NK-92 (cell line): ENCODE measurements around the gene AFM.

Experiments
- DNase-seq: peaks from one replicate; lab custom pipeline; 2025; ENCODE audit not compliant: unreplicated experiment; lab: John Stamatoyannopoulos, UW

AFM gene

GRCh38 chr4:73481358-73481757 is at the start of gene AFM:
Gene AFM, plus strand, starts transcription at chr4:73481745. Its CDS starts 31 bp downstream, at chr4:73481776.
- DNase-seq, result no peak

DNA sequence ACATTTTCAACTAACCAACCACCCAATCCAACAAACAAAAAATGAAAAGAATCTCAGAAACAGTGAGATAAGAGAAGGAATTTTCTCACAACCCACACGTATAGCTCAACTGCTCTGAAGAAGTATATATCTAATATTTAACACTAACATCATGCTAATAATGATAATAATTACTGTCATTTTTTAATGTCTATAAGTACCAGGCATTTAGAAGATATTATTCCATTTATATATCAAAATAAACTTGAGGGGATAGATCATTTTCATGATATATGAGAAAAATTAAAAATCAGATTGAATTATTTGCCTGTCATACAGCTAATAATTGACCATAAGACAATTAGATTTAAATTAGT is 49.8 kb upstream of the AFM start:
- no peak for DNase-seq

- no peak for DNase-seq
These were observed 49.2 kb upstream of the AFM start for GRCh38 chr4:73432169-73433000.

DNA sequence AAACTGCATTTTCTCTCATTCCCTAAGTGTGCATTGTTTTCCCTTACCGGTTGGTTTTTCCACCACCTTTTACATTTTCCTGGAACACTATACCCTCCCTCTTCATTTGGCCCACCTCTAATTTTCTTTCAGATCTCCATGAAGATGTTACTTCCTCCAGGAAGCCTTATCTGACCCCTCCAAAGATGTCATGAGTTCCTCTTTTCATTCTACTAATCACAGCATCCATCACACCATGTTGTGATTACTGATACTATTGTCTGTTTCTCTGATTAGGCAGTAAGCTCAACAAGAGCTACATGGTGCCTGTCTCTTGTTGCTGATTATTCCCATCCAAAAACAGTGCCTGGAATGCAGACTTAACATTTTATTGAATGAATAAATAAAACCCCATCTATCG is 48.4 kb upstream of the AFM start:
- DNase-seq, result no peak

- no peak for DNase-seq
These were observed 47.2 kb upstream of the AFM start for GRCh38 chr4:73434311-73434710.

DNA sequence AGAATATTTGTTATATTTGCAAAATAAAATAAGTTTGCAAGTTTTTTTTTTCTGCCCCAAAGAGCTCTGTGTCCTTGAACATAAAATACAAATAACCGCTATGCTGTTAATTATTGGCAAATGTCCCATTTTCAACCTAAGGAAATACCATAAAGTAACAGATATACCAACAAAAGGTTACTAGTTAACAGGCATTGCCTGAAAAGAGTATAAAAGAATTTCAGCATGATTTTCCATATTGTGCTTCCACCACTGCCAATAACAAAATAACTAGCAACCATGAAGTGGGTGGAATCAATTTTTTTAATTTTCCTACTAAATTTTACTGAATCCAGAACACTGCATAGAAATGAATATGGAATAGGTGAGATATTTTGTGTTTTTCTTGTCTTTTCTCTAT is 45.6 kb upstream of the AFM start, which contains the start of gene AFP:
TSS of gene AFP (plus strand) at position 238 of the 400 bp plus-strand sequence. CDS start at position 280, 42 bp downstream.
- DNase-seq, result no peak

DNA sequence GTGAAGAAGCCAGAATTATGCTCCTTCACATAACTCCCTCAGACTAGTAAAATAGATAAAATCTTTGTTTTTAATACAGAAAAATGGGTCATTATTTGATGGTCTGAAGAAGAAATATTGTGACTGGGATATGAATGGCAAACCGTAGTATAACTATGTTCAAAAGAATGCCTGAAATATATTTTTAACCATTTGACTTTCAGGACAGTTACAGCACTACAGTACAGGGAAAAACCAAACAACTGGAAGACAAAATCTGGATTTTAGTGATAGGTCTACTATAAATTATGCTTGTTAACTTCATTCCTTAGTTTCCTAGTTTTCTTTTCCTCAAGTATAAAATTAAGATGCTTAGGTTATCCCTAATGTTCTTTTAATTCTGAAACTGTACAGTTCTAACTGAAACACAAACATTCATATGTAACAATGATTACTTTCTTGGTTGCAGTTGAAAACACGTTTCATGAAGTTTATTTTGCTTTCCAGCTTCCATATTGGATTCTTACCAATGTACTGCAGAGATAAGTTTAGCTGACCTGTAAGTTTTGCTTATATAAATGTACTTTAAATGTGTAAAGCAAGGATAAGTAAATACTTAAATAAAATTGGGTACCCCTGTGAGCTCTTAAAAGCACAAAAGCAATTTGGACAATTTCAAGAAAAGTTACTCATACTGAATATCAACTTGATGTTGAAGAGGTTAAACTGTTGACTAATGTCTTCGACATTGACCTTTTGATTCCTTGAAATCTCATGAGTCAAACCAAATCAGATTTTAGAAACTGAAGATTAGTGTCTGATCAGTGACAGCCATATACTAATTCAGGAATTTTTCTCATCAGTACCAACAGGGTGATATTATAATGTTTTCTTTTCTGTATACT is 44.6 kb upstream of the AFM start:
- no peak for DNase-seq

DNA sequence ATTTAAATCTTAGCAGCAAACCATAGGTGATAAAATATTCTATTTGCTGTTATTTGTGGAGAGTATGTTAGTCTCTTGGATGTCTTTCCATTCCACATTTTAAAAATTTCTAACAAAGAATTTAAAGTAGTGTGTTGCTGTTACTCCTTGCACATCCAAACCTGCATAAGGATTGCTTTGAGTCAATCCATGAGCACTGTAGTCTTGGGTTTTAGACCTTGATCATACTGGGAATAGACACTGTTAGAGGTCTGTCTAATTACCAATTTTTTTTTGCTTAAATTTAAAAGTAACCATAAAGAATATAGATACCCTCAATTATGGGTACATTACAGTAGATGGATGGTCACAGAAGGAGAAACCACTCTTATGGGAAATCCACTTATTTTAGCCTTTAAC is 44.0 kb upstream of the AFM start:
- DNase-seq, result no peak

DNA sequence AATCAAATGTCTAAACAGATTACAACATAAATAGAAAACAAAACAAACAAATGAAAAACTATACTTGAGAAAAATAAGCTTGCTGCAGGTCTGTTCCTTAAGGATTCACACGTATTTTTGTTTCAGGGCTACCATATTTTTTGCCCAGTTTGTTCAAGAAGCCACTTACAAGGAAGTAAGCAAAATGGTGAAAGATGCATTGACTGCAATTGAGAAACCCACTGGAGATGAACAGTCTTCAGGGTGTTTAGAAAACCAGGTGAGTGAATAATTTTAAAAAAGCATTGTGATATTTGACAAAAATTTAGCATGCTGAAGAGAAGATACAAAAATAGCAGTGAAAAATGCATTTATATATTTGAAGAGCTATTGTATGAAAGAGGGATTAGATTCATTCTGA is 43.5 kb upstream of the AFM start:
- no peak for DNase-seq

DNA sequence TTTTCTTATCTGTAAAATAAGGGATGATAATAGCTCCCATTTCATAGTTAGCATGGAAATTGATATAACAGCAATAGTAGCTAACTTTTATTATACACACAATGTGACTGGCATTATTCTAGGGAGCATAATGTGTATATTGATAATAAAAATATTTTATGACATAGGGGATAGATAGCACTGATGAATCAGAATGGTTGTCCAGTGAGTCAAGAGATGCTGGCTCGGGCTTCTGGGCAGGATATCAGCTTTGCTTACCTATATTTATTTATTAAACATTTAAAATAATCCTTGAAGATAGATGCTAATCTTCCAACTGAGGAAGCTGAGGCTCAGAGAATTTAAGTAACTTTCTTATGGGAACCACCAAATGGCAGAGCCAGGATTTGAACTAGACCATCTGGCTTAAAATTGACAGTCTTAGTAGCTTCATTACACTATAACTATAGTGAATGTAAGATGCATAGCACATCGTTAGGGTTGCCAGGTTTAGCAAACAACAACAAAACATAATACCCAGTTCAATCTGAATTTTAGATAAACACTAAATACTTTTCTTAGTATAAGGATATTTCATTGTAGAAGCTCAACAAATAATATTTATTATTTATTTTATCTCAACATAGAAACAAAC is 42.8 kb upstream of the AFM start:
- no peak for DNase-seq

DNA sequence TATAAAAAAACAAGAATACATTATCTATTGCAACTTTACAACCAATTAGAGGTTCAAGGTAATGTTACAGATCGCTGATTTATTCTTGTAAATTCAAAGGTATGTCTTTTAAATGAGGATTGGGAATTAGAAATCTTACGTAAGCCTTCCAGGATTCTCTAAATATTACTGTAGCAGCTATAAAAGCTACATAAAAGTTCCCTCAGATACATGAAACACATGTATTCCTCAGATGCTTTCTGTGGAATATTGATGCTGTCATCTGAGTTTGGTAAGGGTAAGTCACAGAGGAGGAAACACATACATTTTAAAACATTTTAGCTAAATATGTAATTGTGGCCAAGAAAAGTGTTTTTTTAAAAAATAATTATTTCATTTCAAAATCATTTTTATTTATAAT is 42.1 kb upstream of the AFM start:
- no peak for DNase-seq

DNA sequence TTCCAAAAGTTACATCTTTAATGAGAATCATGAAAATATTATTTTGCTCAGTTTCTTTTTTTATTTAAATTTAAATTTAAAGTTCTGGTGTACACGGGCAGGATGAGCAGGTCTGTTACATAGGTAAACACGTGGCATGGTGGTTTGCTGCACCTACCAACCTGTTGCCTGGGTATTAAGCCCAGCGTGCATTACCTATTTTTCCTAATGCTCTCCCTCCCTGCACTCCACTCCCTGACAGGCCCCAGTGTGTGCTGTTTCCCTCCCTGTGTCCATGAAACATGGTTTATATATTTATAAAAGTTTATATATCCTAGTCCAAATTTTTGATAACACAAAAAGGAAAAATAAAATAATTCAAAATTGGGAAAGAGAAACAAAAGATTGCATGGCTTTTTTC is 41.6 kb upstream of the AFM start:
- DNase-seq, result no peak

- DNase-seq, result no peak
These were observed 40.9 kb upstream of the AFM start for GRCh38 chr4:73440653-73441052.

GRCh38 chr4:73442275-73442674 is 39.3 kb upstream of the AFM start:
- DNase-seq, result no peak

DNA sequence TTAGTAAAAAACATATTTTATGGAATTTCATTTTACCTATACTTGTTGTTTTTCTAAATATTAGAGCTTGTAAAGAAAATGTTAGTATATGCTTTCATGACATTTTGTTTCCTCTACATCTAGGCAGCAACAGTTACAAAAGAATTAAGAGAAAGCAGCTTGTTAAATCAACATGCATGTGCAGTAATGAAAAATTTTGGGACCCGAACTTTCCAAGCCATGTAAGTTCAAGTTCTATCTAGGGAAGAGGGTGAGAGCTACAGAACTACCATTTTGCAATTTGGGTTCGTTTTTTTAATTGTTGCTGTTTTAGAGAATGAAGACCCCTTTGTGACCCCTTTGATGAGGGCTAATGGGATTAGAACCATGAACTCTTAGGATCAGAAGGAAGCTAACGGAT is 38.3 kb upstream of the AFM start:
- no peak for DNase-seq

DNA sequence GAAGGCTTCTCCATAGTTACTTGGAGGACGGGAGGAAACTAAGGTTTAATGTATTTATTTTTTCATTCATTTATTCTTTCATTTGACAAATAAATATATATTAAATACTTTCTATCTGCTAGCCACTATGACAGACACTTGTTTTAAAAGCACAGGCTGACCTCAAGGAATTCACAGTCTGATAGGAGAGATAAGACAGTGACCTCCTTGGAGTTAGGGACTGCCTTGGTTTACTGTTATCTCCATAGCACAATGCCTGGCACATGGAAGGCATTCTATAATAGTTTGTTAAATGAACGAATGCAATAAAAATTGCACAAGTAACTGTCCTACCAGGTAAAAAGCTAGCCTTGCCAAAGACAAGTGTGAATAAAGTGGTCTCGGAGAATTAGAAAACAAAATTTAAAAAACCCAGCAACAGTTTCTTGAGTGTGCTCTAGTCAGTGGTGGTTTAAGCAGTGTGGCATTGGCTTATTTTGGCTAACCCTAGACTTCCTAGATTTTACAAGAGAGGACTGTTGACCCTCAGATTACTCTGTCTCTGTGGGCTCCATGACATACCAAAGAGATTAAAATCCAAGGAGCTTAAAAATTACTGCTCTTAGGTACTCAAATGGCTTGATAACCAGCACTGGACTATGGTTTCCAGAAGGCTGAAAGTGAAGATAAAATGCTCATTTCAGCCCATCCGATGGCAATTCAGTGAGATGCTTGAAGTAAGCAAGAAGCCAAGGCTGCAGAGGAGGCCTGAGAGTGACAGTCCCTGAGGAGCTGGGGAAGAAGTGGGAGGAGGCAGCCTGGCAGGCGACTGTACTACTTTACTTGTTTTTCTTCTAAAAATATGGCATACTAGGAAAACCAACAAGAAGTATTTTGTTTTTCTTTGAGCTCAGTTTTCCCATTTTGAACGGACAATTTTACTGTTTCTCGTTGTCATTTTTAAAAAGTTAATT is 35.9 kb upstream of the AFM start:
- DNase-seq, result no peak

- no peak for DNase-seq
These were observed 35.1 kb upstream of the AFM start for GRCh38 chr4:73446336-73446938.

DNA sequence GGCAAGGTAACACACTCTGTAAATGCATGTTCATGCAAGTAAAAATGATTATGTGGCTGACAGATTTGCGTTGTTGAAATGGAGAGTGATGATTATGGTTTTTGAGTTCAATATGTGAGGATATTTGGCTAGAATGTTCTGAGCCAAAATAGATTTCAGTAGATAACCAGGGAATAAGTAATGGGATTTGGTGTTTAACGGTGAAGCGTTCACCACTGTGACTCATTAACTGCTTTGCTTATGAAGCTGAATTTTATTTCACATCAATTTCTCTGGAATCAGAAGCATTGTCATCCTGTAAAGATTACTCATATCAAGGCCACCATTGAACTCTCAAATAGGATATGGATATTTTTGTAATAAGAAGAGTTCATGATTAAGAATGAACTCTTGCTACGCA is 33.9 kb upstream of the AFM start:
- no peak for DNase-seq

DNA sequence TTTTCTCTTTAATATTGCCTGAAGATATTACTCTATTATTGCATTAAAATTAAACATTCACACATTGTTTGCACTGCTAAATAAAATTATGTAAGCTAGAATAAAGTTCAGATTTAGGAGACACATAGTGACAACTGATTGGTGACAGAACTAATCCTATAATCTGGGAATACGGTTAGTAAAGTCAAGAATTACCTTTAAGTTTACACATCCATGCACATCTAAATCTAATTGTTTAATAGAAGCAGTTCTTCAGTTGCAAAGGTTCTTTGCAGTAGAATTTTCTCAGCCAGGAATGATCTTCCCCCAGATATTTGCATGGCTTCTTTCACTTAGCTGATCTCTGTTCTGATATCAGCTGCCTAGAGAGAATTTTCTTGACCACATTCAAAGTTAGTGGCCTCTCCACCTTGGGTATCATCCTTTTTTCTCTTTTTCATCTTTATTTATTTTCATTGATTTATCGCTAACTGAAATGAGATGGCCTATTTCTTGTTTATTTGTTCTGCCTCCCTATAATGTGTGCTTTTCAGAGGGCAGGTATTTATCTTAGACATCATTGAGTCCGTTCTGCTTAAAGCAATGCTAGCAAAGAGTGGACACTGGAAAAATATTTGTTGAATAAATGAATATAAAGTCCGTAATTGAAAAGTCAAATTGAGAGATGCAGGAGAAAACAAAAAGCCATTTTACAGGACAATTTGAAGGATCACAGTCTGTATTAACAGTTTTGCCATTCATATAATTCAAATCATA is 32.9 kb upstream of the AFM start:
- no peak for DNase-seq
